A673 (cell line): ENCODE results near the gene SFXN5. TPM values are rescaled to one million over a fixed set of nuclear protein-coding genes. Genes with fewer than 3 reads are reported as not detected.

Experiments used
- BruUV-seq: library from RNA; stranded (reverse); fragments of 400-500 nt; replicated peaks from 2 replicates; lab custom pipeline; 2021; lab: Mats Ljungman, UMichigan
- CTCF ChIA-PET: fragments of 300-600 bp; sonication (Branson Sonifier 250); formaldehyde crosslinking; loops from one replicate; lab custom pipeline; 2022; ENCODE audit warnings: antibody characterized with exemption; lab: Charles Lee
- POLR2A ChIA-PET: fragments of 300-600 bp; sonication (Branson Sonifier 250); formaldehyde crosslinking; loops from one replicate; lab custom pipeline; 2022; ENCODE audit warnings: antibody characterized with exemption; ENCODE audit not compliant: low non-redundant PET; lab: Charles Lee
- DNase-seq: peaks from one replicate; pipeline ENCODE4 v3.0.0-alpha.2; 2015; ENCODE audit warnings: low spot score
- H3K27ac ChIP-seq: fragments of 200-600 bp; sonication (generic); 2 replicates; pipeline ENCODE4 v1.5.1; 2016; ENCODE audit warnings: mixed run types, low read depth, mild to moderate bottlenecking, mixed read lengths, antibody characterized with exemption, low read length; ENCODE audit not compliant: poor library complexity, severe bottlenecking
- H3K27me3 ChIP-seq: fragments of 200-600 bp; sonication (generic); replicated peaks from 2 replicates; pipeline ENCODE4 v1.6.1; 2017; ENCODE audit warnings: mixed run types, low read depth, mild to moderate bottlenecking, mixed read lengths, antibody characterized with exemption, low read length; ENCODE audit not compliant: insufficient read depth, poor library complexity
- H3K36me3 ChIP-seq: fragments of 200-600 bp; sonication (generic); 2 replicates; pipeline ENCODE4 v1.6.1; 2016; ENCODE audit warnings: mixed run types, mild to moderate bottlenecking, mixed read lengths, antibody characterized with exemption, low read length; ENCODE audit not compliant: insufficient read depth, poor library complexity, severe bottlenecking
- H3K4me1 ChIP-seq: fragments of 200-600 bp; sonication (generic); 2 replicates; pipeline ENCODE4 v1.6.1; 2017; ENCODE audit warnings: mixed run types, mild to moderate bottlenecking, mixed read lengths, antibody characterized with exemption, low read length; ENCODE audit not compliant: insufficient read depth, poor library complexity, severe bottlenecking
- H3K4me3 ChIP-seq: fragments of 200-600 bp; sonication (generic); 2 replicates; pipeline ENCODE4 v1.5.1; 2016; ENCODE audit warnings: low read depth, mixed run types, mild to moderate bottlenecking, mixed read lengths, low read length; ENCODE audit not compliant: poor library complexity, severe bottlenecking
- H3K9me3 ChIP-seq: fragments of 200-600 bp; sonication (generic); 2 replicates; pipeline ENCODE4 v1.6.1; 2016; ENCODE audit warnings: mixed run types, low read depth, mild to moderate bottlenecking, mixed read lengths, antibody characterized with exemption, low read length; ENCODE audit not compliant: poor library complexity, severe bottlenecking
- CTCF ChIP-seq: fragments of 300-800, 200-600 bp; sonication (generic); conservative IDR thresholded peaks from 2 replicates; pipeline ENCODE4 v1.5.1; 2017; ENCODE audit warnings: low read depth, mild to moderate bottlenecking, antibody characterized with exemption, low read length, moderate library complexity, mixed read lengths
- EZH2 ChIP-seq: fragments of 200-600 bp; sonication (generic); IDR thresholded peaks from 2 replicates; pipeline ENCODE4 v1.6.1; 2017; ENCODE audit warnings: borderline replicate concordance, low read depth, mild to moderate bottlenecking, mixed read lengths, antibody characterized with exemption, low read length; ENCODE audit not compliant: poor library complexity, severe bottlenecking
- intact Hi-C: fragments of 100-400 bp; cut with micrococcal nuclease; formaldehyde crosslinking; loops from one replicate; pipeline ENCODE4 v1.10.0; 2022; ENCODE audit not compliant: unreplicated experiment
- total RNA-seq: library from RNA; stranded (reverse); gene quantifications from 2 replicates; pipeline ENCODE4 v1.2.3, GENCODE V29; 2021

The SFXN5 gene
- total RNA-seq, 1 experiment from 2014 or later: 23.1 TPM

GRCh38 chr2:73023497-73023896 lies 48.0 kb downstream of the SFXN5 start:
- ChIA-PET POLR2A (no interaction called here), CTCF (no interaction called here)
- DNase-seq: no peak
- H3K27me3 ChIP-seq: no peaks in the 10 kb centered on the region
- no peak for TF ChIP-seq EZH2
- TF ChIP-seq CTCF: no peak
- intact Hi-C loops: no loop called here
- no peak overlapping the region for H3K4me3 ChIP-seq
- H3K9me3 ChIP-seq: no peaks in the 10 kb centered on the region
- H3K27ac ChIP-seq: no peak overlapping the region
- BruUV-seq: no TSS peak
- H3K4me1 ChIP-seq: peaks cover 4% of the 10 kb centered on the region
- no peaks in the 10 kb centered on the region for H3K36me3 ChIP-seq

DNA sequence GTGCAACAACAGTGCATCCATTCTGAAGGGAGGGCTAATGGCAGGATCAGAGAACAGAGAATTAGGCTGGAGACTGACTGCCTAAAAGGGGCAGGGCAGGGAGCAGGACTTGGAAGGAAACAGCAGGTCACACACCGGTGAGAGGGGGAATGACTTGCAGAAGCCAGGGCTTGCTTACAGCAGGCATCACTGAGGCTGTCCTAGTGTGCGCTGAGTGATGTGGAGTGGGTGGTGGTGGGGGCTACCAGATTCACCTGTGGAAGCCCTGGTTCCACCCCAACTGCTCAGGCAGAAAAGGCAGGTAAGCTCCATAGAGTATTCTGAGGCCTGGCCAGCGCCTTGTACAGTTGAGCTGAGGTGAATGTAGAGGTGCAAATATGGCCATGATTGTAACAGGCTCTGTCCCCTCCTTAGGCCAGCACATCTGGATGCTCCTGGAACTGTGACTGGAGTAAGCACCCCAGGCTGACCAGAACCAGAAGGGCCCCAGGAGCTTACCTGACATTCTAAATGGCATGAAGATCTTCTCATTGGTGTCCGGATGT lies 49.4 kb downstream of the SFXN5 start:
- BruUV-seq: no TSS peak
- Histone ChIP-seq H3K9me3 (no peaks in the 10 kb centered on the region), H3K36me3 (no peaks in the 10 kb centered on the region), H3K27ac (no peak overlapping the region), H3K4me1 (no peaks in the 10 kb centered on the region), H3K4me3 (no peak overlapping the region), H3K27me3 (no peaks in the 10 kb centered on the region)
- intact Hi-C loops: no loop called here
- no peak for DNase-seq
- ChIA-PET CTCF (no interaction called here), POLR2A (no interaction called here)
- TF ChIP-seq EZH2: no peak
- no peak for TF ChIP-seq CTCF

DNA sequence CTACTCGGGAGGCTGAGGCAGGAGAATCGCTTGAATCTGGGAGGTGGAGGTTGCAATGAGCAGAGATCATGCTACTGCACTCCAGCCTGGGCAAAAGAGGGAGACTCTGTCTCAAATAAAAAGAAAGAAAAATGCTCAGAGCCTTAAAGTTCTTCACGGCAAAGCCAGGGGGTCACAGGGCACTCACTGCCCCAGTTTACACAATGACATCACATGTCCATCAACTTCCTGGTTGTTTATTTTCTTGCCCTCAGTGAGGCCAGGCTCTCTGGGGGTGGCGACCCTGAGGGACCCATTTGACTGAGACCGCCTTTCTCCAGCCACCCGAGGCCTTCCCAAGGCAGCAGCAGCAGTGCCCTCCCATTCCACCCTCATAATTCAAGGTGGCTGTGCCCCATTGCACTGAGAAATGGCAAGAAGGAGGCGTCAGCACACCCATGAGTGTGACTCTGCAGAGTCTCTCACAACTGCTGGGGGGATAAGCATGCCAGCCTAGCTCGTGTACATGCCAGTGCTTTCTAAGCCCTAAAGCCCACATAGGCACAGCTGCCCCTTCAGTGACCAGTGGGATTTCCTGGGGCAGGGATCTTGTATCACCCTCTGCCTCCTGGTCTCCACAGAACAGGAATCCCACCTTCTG lies 50.0 kb downstream of the SFXN5 start:
- no TSS peak for BruUV-seq
- Histone ChIP-seq H3K9me3 (no peaks in the 10 kb centered on the region), H3K36me3 (no peaks in the 10 kb centered on the region), H3K4me1 (no peaks in the 10 kb centered on the region), H3K4me3 (no peak overlapping the region), H3K27ac (no peak overlapping the region), H3K27me3 (no peaks in the 10 kb centered on the region)
- intact Hi-C loops: no loop called here
- DNase-seq: no peak
- POLR2A ChIA-PET: no interaction called here
- TF ChIP-seq CTCF: no peak
- TF ChIP-seq EZH2: no peak
- CTCF ChIA-PET: no interaction called here
